C4-2B (cell line): Measurements from ENCODE around the gene SH3RF2.

ENCODE experiments used
- ZFX ChIP-seq: fragments of 450-650 bp; IDR thresholded peaks from 2 replicates; pipeline ENCODE4 v1.6.1; 2017
- TF ChIP-seq, protein P1 (sequence below): fragments of 450-650 bp; conservative IDR thresholded peaks from 2 replicates; pipeline ENCODE4 v1.5.1; 2017; ENCODE audit warnings: mild to moderate bottlenecking

DNA sequence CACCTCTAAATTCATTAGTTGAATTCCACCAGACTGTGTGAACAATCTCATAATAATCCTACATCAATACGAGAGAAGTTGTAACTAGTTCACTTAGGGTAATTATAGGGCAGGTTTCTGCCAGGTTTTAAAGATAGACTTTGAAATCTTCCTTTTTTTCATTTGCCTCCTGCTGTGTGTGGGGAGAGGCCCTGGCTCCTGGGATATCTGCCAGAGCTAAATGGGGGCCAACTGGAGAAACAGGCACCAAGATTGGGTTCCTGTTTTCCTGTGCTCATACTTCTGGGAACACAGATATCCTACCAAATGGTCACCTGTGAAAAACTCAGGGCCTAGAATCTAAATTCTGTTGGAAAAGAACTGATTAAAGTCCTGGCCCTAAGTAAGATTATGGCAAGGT, 42.3 kb downstream of the SH3RF2 start:
- TF ChIP-seq, protein P1, sequence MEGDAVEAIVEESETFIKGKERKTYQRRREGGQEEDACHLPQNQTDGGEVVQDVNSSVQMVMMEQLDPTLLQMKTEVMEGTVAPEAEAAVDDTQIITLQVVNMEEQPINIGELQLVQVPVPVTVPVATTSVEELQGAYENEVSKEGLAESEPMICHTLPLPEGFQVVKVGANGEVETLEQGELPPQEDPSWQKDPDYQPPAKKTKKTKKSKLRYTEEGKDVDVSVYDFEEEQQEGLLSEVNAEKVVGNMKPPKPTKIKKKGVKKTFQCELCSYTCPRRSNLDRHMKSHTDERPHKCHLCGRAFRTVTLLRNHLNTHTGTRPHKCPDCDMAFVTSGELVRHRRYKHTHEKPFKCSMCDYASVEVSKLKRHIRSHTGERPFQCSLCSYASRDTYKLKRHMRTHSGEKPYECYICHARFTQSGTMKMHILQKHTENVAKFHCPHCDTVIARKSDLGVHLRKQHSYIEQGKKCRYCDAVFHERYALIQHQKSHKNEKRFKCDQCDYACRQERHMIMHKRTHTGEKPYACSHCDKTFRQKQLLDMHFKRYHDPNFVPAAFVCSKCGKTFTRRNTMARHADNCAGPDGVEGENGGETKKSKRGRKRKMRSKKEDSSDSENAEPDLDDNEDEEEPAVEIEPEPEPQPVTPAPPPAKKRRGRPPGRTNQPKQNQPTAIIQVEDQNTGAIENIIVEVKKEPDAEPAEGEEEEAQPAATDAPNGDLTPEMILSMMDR: no peak
- TF ChIP-seq ZFX: no peak
